NCI-H748 treated with DMSO at 0.1 percent for 48 hours (cell line): ENCODE measurements around the gene APBB1.
"Not testable (repeated sequence)": the region's sequence is repeated elsewhere in the genome, so short reads cannot be mapped to it uniquely, and the experiment has no call there.

ENCODE experiments used
- DNase-seq: peaks from one replicate; lab custom pipeline; 2025; lab: John Stamatoyannopoulos, UW

APBB1 gene

DNA sequence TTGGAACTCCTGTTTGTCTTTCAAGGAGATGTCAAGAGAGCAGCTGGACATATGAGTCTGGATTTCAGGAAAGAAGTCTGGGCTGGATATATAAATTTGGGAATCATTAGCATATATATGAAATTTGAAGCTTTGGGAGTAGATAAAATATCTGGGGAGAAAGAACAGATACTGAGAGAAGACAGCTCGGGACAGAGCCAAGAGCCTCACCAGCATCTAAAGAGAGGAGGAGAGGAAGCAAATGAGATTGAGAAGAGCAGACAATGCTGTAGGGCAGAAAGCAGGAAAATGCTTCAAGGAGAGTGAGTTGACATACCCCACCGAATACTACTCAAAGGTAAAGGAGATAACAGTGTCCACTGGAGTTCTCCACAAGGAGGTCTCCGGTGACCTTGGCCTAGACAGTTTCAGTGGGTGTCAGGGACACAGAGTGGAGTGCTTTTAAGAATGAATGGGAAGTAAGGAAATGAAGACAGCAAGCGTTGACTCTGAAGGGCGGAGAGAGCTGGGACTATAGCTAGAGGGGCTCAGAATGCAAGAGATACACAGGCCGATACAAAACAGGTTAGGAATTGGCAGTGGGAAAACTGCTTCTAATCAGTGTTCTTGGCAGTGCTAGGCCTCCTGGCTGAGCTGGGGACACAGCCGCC lies 862 bp downstream of the APBB1 start:
- no peak for DNase-seq

DNA sequence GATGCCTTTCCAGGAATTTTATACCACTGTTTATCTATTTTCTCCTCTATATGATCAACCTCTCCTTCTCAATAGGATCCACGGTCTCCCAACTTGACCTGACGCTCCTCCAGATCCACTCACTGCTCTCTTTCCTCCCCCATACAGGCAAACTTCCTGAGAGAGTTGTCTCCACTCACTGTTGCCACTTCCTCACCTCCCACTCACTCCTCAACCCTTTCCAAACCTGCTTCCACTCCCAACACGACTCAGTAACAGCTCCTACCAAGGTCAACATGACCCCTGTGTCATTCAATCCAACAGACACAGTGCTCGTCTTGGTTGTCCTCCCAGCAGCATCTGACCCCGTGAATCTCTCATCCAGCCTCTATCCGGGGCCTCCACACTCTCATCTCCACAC lies 3.1 kb downstream of the APBB1 start:
- DNase-seq, result no peak

DNA sequence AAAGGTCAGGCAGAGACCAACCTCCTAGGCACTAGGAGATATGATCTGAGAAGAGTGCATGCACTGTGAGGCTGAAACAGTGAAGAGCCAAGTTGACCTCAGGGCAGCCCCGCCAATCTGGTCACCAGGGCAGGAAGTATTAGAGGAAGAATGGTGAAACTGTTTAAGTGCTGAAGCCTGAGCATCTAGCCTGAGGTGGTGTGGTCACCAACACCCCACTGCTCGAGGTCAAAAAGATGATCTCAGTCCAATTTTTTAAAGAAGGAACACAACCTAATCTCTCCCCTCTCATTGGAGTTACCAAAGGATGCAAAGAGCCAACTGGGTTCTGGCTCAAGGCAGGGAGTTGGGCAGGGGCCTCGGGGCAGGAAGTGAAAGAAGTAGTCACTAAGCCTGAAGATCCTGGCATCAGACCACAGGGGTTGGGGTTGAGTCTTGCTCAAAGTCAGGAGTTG lies 4.0 kb downstream of the APBB1 start:
- no peak for DNase-seq

DNA sequence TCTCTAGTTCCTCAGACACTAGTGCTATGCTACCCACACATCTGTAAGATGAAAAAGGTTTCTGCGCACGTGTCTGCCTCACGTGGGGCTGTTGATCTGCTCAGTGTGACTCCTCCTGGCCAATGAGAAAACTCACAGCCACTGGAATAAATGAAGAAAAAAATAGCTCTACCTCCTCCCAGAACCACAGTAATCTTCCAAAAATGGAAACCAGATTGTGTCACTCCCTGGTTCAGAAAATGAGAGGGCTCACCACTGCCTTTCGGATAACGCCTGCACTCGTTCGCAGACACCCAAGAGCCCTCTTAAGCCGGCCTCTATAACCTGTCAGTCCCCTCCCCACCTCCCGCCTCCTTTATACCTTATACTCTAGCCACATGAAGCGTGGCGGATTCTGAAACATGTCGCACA lies 5.1 kb downstream of the APBB1 start:
- DNase-seq, result no peak

DNA sequence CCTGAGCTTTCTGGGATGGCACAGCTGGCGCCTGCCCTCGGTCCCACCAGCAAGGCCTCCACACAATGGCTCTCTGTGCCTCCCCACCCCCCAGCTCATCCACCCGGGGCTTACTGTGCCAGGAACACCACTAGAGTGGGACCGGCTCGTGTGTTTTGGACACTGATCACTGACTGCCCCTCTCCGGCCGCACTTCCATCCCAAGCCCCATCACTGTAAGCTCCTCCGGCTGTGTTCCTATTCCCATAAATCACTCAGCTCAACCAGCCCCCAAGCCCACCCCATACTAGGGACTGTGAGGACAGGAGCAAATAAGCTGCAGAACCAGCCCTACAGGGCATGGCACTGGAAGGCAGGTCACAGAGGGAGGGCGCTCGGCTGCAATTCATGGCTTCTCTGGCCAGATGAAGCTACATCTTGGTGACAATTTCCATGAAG lies 7.3 kb downstream of the APBB1 start:
- no peak for DNase-seq

DNA sequence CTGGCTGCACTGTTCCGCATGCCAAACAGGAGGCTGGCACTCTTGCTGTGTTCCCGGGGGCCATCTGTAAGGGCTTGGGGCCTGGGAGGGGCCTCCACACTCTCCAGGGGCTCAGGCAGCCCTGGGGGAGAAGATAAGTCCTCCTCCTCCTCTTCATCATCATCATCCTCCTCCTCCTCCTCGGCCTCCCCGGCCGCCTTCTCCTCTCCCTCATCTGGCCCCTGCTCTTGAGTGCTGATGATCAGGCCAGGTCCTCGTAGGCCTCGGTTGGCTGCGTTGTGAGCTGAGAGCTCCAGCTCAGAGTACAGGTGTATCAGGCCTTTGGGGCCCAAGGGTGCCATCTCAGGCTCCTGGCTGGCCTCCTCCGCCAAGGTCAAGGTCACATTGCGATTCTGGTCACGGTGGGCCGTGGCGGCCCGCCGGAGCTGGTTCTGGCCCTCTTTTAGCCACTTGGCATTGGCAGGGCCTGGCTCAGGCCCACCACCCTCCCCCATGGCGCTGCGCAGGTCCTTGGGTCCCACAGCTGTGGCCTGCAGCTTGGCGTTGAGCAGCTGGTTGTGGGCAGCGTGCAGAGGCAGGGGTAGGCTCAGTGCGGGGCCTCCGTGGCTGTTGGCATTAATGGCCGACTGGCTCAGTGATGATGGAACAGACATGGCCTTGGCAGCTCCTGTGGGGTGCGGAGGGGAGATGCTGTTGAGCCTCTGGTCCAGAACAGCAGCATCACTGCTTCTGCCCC lies 8.0 kb downstream of the APBB1 start:
- DNase-seq, result no peak

DNA sequence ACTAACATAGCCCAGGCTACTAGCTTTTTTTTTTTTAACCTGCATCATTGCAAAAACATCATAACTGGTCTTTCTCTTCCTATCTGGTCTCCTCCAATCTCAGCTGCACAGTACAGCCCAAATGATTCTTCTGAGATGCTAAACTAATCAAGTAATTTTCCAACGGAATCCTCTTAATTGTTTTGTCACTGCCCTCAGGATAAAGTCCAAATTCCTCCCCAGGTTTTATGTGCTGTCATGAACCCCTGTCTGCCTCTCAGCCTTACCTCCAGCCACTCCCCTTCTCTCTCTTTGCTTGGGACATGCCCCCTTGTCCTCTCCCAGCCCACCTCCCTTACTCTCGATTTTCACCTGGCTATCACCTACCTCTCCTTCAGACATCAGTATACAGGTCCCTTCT lies 12.5 kb downstream of the APBB1 start:
- DNase-seq, result no peak

DNA sequence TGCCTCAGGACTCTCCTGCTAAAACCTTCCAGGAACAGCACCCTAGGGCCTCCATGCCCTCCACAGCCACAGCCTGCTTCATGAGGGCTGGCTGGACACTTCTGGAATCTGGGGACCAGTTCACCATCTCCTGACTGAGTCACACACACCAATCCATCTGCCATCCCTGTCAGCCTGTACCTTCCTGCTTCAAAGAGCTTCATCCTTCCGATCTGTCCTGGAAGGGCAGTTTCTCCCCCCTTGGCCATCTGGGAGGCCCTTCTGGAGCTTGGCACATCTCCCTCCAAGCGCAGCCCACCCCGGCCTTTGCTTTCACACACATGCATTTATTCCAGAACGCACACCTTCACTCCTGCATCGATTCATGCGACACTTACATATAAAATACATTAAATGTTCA lies 13.0 kb downstream of the APBB1 start:
- no peak for DNase-seq

DNA sequence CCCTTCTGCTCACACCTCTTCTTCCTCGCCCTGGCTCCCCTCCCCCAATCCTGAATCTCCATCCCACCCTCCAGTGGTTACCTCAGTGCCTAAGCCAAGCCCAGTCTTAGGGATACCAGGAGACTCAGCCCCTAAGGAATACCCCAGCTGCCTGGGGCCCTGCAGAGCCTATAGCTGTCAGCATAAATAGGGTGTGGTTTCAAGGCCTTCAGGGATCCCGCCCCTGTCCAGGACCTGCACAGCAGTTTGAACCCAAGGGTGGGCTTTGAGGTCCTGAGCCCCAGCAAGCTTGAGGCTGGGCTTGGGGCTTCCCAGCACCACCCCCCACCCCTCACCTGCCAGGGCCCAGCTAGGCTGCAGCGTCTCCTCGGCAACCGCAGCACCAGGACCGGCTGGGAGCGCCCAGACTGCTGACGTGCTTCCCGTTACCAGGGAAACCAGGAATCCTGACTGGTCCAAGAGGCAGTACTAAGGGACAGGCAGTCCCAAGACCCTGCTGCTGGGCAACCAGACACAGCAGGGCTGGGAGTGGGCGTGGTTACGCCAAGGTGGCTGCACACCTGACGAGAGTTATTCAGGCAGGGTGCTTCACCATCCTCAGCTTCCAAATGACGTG lies 13.7 kb downstream of the APBB1 start:
- DNase-seq, result peak; percentile 91

DNA sequence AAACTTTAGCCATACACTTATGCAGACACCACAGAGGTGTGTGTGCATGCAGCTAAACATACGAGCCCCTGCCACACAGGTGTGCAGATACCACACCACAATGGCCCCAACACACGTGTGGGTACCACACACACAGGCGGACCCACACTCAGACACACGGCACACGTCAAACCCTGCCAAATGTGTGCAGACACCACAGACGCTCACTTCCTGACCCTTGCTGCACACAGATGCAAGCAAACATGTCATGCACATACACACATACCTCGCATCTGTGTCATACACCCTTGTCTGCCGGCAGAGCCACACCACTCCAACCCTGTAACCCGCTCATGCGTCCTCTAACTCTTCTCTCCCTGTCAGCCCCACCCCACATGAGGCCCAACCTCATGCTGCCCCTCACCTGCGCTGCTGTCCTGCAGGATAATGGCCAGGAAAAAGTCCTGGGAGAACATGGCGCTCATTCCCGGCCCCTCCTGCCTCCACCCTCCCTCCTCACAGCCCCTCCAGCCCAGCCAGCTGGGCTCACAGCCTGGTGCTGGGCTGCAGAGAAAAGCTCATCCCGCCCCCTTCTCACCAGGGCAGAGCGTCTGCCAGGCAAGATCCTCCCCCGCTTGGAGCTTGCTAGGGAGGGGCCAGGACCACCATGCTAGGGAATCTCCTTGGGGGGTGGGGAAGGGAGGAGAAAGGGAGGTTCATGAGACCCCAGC lies 14.4 kb downstream of the APBB1 start:
- DNase-seq, result no peak

DNA sequence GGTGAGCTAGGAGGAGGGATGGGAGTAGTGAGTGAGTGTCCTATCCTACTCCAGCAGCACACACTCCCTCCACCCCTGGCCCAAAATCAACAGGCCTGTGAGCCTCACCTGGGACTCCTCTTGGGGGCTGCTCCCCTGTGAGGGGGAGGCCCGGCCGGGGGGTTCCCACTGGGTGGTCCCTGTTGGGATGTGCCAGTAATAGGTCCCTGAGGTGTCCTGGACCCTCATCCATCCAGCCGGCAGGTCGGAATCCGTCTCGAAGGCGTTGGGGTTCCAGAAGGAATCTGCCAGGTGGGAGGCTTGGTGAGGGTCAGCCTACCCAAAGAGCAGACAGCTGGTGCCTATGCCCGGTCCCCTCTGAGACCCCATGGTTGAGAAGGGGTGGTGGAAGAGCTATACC lies 15.4 kb downstream of the APBB1 start:
- DNase-seq, result no peak

DNA sequence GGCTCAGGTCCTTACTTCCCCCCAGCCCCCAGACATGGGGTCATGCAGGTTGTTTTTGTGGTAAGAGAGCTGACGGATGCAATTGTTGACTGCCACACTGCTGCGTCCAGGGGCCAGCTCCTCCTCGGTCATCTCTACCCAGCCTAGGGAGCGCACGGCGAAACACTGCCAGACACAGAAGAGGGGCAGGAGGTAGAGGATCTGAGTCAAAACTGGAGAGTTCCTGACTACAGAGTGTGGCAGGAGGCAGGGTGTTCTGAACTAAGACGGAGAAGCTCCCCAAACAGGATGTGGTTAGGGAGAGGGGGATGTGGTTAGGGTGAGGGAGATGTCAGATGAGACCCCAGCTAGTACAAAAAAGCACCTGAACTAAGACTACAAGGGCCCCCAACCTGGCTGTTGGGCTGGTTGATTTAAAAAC lies 16.3 kb downstream of the APBB1 start:
- DNase-seq, result no peak

DNA sequence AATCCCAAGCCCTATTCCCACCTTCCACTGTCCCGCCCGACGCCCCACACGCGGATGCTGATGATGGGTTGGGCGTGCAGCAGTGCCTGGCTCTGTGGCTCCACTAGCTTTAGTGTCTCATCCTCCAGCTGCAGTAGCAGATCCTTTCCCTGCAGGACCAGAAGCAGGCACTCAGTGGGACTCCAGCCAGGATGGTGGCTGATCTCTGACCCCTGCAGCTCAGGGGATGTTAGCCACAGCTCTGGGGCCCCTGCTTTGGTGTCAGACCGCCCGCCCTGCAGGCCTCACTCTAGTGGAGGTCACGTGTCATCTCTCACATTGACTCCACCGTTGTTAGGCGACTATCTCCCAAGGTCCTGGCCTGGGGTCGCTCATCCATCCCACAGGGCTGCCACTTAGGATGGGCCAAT lies 16.8 kb downstream of the APBB1 start:
- no peak for DNase-seq

DNA sequence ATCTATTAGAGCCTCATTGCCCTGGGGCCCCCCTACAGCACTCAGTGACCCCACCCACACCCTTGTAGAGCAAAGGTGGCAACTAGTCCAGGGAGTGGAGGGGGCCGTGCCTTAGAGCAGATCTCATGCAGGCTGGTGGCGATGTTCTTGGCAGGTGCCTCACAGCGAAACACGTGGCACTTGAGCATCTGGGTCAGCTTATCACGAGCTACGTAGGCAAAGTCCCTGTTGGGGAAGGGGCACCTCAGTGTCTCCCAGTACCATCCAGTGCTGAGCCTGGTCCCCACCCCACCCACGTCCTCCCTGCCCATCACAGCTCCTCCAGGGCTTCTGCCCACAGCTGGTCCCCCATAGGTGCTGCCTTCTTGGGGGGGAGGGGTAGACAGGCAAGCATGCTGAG lies 17.4 kb downstream of the APBB1 start:
- DNase-seq, result no peak

DNA sequence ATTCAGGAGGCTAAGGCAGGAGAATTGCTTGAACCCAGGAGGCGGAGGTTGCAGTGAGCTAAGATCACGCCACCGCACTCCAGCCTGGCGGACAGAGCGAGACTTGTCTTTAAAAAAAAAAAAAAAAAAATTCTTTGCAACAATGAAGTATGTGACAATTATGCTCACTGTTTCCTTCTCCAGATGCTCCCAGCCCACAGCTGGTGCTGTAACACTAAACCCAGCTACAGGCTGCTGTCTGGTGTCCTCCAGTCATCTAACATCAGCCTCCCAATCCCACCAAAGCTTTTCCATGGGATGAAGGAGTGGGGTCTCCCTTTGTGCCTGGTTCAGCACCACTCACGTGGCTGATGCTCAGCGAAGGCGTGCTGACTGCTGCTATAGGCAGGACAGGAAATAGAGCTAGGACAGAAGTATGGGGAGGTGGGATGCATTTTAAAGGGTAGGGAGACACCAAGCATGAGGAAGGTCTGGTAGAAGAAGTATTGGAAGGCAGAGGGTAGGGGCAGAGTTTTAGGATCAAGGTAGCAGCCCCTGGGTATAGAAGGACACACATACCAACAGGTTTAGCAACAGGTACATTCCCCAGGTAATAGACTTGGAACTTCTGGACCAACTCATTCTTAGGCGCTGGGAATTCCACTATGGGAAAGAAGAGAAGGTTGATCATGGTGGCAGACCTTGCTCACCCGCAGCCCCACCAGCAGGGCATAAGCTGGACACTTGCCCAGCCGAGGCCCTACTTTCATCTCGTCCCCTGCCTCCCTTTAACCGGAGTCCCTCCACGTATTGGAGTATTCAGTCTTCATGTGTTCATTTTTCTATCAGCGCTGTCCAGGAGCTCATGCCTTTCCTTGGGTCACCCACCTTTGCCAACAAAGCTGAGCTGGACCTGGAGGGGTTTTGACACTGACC lies 18.2 kb downstream of the APBB1 start:
- no peak for DNase-seq

DNA sequence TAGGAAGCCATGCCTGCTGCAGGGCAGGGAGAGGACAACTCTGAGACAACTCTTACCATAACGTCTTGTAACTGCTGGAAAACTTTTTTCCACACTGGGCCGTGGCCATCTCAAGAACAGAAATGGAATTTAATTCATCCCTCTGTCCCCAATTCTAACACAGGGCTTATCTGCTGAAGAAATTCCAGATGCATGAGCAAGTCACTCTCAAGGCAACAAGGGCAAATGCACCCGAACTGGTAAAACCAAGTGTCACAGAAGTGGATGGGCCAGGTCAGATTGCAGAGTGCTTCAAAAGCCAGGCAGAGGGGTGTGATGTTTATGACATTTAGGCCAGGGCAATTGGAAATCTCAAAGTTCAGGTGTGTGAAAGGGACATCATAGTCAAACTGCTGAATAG lies 21.3 kb downstream of the APBB1 start:
- no peak for DNase-seq

DNA sequence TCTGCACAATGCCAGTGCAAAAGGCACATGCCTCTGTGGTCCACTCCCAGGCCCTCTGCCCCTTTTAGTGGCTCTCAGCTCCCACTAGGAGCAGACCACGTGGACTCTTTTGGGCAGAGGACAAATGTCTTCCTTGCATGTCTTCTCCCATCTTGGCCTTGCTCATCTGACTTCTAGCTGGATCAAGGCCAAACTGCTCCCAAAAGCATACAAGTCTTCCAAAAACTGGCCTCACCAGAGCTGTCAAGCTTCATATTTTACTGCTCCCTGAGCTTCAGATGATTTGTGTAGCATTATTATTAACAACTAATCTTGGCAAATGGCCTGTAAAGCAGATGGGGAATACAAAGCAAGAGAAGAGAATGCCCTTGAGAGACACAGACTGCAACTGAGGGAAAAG lies 21.7 kb downstream of the APBB1 start:
- no peak for DNase-seq

DNA sequence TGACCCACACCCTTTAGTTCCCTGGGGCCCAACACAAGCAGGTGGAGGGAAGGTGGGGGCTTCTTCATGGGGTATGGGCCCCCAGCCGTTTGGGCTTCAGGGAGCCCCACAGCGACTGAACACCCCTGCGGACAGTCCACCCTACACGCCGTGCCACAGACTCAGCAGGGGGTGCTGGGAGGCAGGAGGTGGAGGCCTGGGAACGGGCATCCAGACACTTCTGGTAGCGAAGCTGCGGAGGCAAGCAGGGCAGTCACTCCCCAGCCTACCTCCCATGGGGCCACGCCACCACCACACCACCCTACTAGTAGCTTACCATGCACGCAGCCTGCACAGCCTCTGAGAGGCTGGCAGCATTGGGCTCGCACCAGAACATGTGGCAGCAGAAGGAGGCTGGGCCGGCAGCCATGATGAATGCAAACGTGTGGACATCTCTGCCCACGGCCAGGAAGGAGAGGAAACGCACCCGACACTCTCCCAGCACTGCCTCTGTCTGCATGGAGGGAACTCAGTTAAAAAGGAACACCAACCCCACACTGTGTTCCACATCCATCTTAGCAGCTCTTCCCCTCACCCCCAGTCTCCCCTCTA lies 23.3 kb downstream of the APBB1 start:
- no peak for DNase-seq

DNA sequence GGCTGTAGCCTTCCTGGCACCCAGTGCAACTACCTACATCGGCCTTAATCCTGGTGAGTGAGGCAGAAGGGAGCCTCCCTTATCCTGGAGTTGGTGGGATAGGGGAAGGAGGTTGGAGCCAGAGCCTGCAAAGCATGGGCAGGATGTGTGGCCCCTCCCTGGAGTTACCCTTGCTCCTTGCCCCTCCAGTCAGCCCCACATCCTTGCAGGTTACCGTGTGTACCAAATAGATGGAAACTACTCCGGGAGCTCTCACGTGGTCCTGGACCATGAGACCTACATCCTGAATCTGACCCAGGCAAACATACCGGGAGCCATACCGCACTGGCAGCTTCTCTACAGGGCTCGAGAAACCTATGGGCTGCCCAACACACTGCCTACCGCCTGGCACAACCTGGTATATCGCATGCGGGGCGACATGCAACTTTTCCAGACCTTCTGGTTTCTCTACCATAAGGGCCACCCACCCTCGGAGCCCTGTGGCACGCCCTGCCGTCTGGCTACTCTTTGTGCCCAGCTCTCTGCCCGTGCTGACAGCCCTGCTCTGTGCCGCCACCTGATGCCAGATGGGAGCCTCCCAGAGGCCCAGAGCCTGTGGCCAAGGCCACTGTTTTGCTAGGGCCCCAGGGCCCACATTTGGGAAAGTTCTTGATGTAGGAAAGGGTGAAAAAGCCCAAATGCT lies 24.8 kb downstream of the APBB1 start:
- no peak for DNase-seq

DNA sequence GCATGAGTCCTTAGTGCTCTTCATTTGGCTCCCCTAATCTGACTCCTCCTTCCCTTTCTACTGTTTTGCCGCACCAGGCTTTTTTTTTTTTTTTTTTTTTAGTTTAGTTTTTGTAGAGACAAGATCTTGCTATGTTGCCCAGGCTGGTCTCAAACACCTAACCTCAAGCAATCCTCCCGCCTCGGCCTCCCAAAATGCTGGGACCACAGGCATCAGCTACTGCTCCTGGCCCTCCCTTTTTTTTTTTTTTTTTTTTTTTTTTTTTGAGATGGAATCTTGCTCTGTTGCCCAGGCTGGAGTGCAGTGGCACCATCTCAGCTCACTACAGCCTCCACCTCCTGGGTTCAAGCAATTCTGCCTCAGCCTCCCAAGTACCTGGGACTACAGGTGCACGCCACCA lies 26.6 kb downstream of the APBB1 start:
- not testable (repeated sequence) for DNase-seq
